ENCODE data around the gene LOXL3.

LOXL3 gene

GRCh38 chr2:74516650-74517049 lies 37.1 kb downstream of the LOXL3 start:
- TF ChIP-seq POLR2A (IDR thresholded peaks at IDR 0.05; ENCODE audit: low read depth, low read length), result no peak
- no peak for FAIRE-seq
- no peak for DNase-seq (ENCODE audit: insufficient read length, low spot score)

GRCh38 chr2:74515981-74516633 lies 37.6 kb downstream of the LOXL3 start:
- TF ChIP-seq POLR2A (IDR thresholded peaks at IDR 0.05; ENCODE audit: low read depth, low read length), result no peak
- DNase-seq (ENCODE audit: insufficient read length, low spot score) (no peak), FAIRE-seq (no peak)

GRCh38 chr2:74515271-74515980 lies 38.3 kb downstream of the LOXL3 start:
- DNase-seq (ENCODE audit: insufficient read length, low spot score), result no peak
- TF ChIP-seq POLR2A (IDR thresholded peaks at IDR 0.05; ENCODE audit: low read depth, low read length), result no peak
- FAIRE-seq, result no peak

GRCh38 chr2:74514368-74515270 lies 39.1 kb downstream of the LOXL3 start, which contains the start of gene TLX2:
Gene TLX2, plus strand, starts transcription at chr2:74514450. Its CDS starts 357 bp downstream, at chr2:74514807.
- no peak for DNase-seq (ENCODE audit: insufficient read length, low spot score)
- peak; percentile 12; the same call in 1 of the 2 replicates for TF ChIP-seq POLR2A (IDR thresholded peaks at IDR 0.05; ENCODE audit: low read depth, low read length)
- no peak for FAIRE-seq

- no peak for FAIRE-seq
- DNase-seq (ENCODE audit: insufficient read length, low spot score), result no peak
These were observed 40.0 kb downstream of the LOXL3 start for GRCh38 chr2:74513605-74514367.

GRCh38 chr2:74512744-74513604 lies 40.8 kb downstream of the LOXL3 start:
- no peak for DNase-seq (ENCODE audit: insufficient read length, low spot score)
- TF ChIP-seq POLR2A (IDR thresholded peaks at IDR 0.05; ENCODE audit: low read depth, low read length), result no peak
- FAIRE-seq, result no peak

More at GRCh38 chr2:74513605-74514367, 40.0 kb downstream of the LOXL3 start:
- TF ChIP-seq POLR2A (IDR thresholded peaks at IDR 0.05; ENCODE audit: low read depth, low read length), result no peak

GRCh38 chr2:74511104-74511989 lies 42.4 kb downstream of the LOXL3 start:
- DNase-seq (ENCODE audit: insufficient read length, low spot score) (no peak), FAIRE-seq (no peak)
- no peak for TF ChIP-seq POLR2A (IDR thresholded peaks at IDR 0.05; ENCODE audit: low read depth, low read length)

- FAIRE-seq (no peak), DNase-seq (ENCODE audit: insufficient read length, low spot score) (no peak)
- no peak for TF ChIP-seq POLR2A (IDR thresholded peaks at IDR 0.05; ENCODE audit: low read depth, low read length)
These were observed 43.5 kb downstream of the LOXL3 start for GRCh38 chr2:74510272-74510671.

- FAIRE-seq (no peak), DNase-seq (ENCODE audit: insufficient read length, low spot score) (no peak)
- no peak for TF ChIP-seq POLR2A (IDR thresholded peaks at IDR 0.05; ENCODE audit: low read depth, low read length)
These were observed 45.7 kb downstream of the LOXL3 start for GRCh38 chr2:74507926-74508520.

- TF ChIP-seq POLR2A (IDR thresholded peaks at IDR 0.05; ENCODE audit: low read depth, low read length), result peak; percentile 56
These were observed 46.4 kb downstream of the LOXL3 start, which contains the start of gene PCGF1 for GRCh38 chr2:74507145-74507925. Gene PCGF1, minus strand, starts transcription at chr2:74507695. Its CDS starts 27 bp downstream, at chr2:74507668.

More at GRCh38 chr2:74507145-74507925, 46.4 kb downstream of the LOXL3 start, which contains the start of gene PCGF1:
- peak; percentile 71 for FAIRE-seq
- DNase-seq (ENCODE audit: insufficient read length, low spot score), result peak; percentile 97
